Middle frontal gyrus (tissue), 1 donor: Measurements from ENCODE around the gene NAP1L4.

Experiments
- DNase-seq: peaks from one replicate; pipeline ENCODE4 v3.0.0-alpha.2; 2015; ENCODE audit warnings: low spot score; ENCODE audit errors: extremely low spot score

NAP1L4 gene

GRCh38 chr11:2923446-2924375 lies 68.4 kb downstream of the NAP1L4 start:
- DNase-seq = no peak

- DNase-seq = no peak
Observed at GRCh38 chr11:2922655-2923054, 69.5 kb downstream of the NAP1L4 start.

- no peak for DNase-seq
Observed at GRCh38 chr11:2921742-2922493, 70.2 kb downstream of the NAP1L4 start.

- no peak for DNase-seq
Observed at GRCh38 chr11:2921261-2921660, 70.9 kb downstream of the NAP1L4 start.

GRCh38 chr11:2920343-2920742 lies 71.8 kb downstream of the NAP1L4 start:
- no peak for DNase-seq

GRCh38 chr11:2919837-2920236 lies 72.3 kb downstream of the NAP1L4 start:
- DNase-seq = no peak

GRCh38 chr11:2919188-2919587 lies 72.9 kb downstream of the NAP1L4 start:
- DNase-seq = no peak

GRCh38 chr11:2917842-2918490 lies 74.2 kb downstream of the NAP1L4 start:
- DNase-seq = no peak

GRCh38 chr11:2916892-2917645 lies 75.1 kb downstream of the NAP1L4 start:
- DNase-seq = no peak

- no peak for DNase-seq
Observed at GRCh38 chr11:2916114-2916891, 75.8 kb downstream of the NAP1L4 start.

GRCh38 chr11:2915473-2915872 lies 76.7 kb downstream of the NAP1L4 start:
- DNase-seq = no peak

- DNase-seq = no peak
Observed at GRCh38 chr11:2914455-2915195, 77.5 kb downstream of the NAP1L4 start.

- no peak for DNase-seq
Observed at GRCh38 chr11:2913776-2914175, 78.4 kb downstream of the NAP1L4 start.

- no peak for DNase-seq
Observed at GRCh38 chr11:2913019-2913431, 79.1 kb downstream of the NAP1L4 start.

- no peak for DNase-seq
Observed at GRCh38 chr11:2912498-2912897, 79.6 kb downstream of the NAP1L4 start.

GRCh38 chr11:2911785-2912391 lies 80.2 kb downstream of the NAP1L4 start:
- DNase-seq = no peak

GRCh38 chr11:2911088-2911784 lies 80.9 kb downstream of the NAP1L4 start:
- DNase-seq = no peak

GRCh38 chr11:2910401-2910955 lies 81.7 kb downstream of the NAP1L4 start:
- no peak for DNase-seq
